ENCODE results near the gene TP53INP2. TPM values are rescaled to one million over a fixed set of nuclear protein-coding genes. Genes with fewer than 3 reads are reported as not detected.

TP53INP2 gene
- total RNA-seq, 6 experiments from 2014 or later = 5.8 to 24.1 (median 12.7) TPM

- Histone ChIP-seq H3K36me3 (no peaks in the 10 kb centered on the region), H3K27me3 (no peaks in the 10 kb centered on the region), H3K4me3 (peak overlapping the region; percentile 73 to 81 (median 73)), H3K9me3 (no peaks in the 10 kb centered on the region), H3K4me1 (peaks cover 0 to 34% (median 10%) of the 10 kb centered on the region in 4 donors), H3K27ac (peak overlapping the region; percentile 98 to 100 (median 99))
- intact Hi-C loops (cut with DNase I) = loop anchor here (10.0 kb wide), 2 partner anchors 159 to 169 kb away; no protein-coding TSS in a partner anchor
- under 1% methylated on average over 31 of the region's 38 CpGs for WGBS (ENCODE audit: insufficient coverage, low coverage, low lambda C conversion rate, missing lambda C conversion rate)
- no peak for TF ChIP-seq POLR2A (IDR thresholded peaks at IDR 0.05)
- TF ChIP-seq, protein P1, sequence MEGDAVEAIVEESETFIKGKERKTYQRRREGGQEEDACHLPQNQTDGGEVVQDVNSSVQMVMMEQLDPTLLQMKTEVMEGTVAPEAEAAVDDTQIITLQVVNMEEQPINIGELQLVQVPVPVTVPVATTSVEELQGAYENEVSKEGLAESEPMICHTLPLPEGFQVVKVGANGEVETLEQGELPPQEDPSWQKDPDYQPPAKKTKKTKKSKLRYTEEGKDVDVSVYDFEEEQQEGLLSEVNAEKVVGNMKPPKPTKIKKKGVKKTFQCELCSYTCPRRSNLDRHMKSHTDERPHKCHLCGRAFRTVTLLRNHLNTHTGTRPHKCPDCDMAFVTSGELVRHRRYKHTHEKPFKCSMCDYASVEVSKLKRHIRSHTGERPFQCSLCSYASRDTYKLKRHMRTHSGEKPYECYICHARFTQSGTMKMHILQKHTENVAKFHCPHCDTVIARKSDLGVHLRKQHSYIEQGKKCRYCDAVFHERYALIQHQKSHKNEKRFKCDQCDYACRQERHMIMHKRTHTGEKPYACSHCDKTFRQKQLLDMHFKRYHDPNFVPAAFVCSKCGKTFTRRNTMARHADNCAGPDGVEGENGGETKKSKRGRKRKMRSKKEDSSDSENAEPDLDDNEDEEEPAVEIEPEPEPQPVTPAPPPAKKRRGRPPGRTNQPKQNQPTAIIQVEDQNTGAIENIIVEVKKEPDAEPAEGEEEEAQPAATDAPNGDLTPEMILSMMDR (IDR thresholded peaks at IDR 0.05) = no peak
- DNase-seq (peak in 2 of 3 donors; percentile 29 to 58), ATAC-seq (peak; percentile 0 to 8 (median 6))
Observed at GRCh38 chr20:34703424-34704176, 544 bp upstream of the TP53INP2 start.

- peaks cover 0 to 34% (median 12%) of the 10 kb centered on the region in 4 donors for H3K4me1 ChIP-seq
- no peaks in the 10 kb centered on the region for H3K27me3 ChIP-seq
- DNase-seq (no peak), ATAC-seq (no peak)
- TF ChIP-seq POLR2A (IDR thresholded peaks at IDR 0.05) = no peak
- TF ChIP-seq, protein P1 (IDR thresholded peaks at IDR 0.05) = no peak
- peak overlapping the region; percentile 98 to 100 (median 99) for H3K27ac ChIP-seq
- no peaks in the 10 kb centered on the region for H3K36me3 ChIP-seq
- no peaks in the 10 kb centered on the region for H3K9me3 ChIP-seq
- peak overlapping the region; percentile 73 to 81 (median 73) for H3K4me3 ChIP-seq
- 23% methylated on average over 4 of the region's 5 CpGs for WGBS (ENCODE audit: insufficient coverage, low coverage, low lambda C conversion rate, missing lambda C conversion rate)
- intact Hi-C loops (cut with DNase I) = loop anchor here (10.0 kb wide), 2 partner anchors 160 to 170 kb away; no protein-coding TSS in a partner anchor
Observed at GRCh38 chr20:34705008-34705396, 858 bp downstream of the TP53INP2 start.

- ATAC-seq (peak in 1 of 4 donors; percentile 10), DNase-seq (peak in 1 of 3 donors; percentile 51)
- intact Hi-C loops (cut with DNase I) = loop anchor here (10.0 kb wide), 2 partner anchors 161 to 171 kb away; no protein-coding TSS in a partner anchor
- Histone ChIP-seq H3K4me3 (peak overlapping the region in 1 of 3 donors; percentile 73), H3K36me3 (no peaks in the 10 kb centered on the region), H3K27ac (peak overlapping the region; percentile 98 to 100 (median 99)), H3K9me3 (no peaks in the 10 kb centered on the region), H3K4me1 (peaks cover 0 to 40% (median 14%) of the 10 kb centered on the region in 4 donors), H3K27me3 (no peaks in the 10 kb centered on the region)
- 13% methylated on average over 5 of the region's 6 CpGs for WGBS (ENCODE audit: insufficient coverage, low coverage, low lambda C conversion rate, missing lambda C conversion rate)
- no peak for TF ChIP-seq POLR2A (IDR thresholded peaks at IDR 0.05)
- TF ChIP-seq, protein P1 (IDR thresholded peaks at IDR 0.05) = peak in 1 of 4 donors; percentile 10
Observed at GRCh38 chr20:34705397-34706301, 1.5 kb downstream of the TP53INP2 start.

DNA sequence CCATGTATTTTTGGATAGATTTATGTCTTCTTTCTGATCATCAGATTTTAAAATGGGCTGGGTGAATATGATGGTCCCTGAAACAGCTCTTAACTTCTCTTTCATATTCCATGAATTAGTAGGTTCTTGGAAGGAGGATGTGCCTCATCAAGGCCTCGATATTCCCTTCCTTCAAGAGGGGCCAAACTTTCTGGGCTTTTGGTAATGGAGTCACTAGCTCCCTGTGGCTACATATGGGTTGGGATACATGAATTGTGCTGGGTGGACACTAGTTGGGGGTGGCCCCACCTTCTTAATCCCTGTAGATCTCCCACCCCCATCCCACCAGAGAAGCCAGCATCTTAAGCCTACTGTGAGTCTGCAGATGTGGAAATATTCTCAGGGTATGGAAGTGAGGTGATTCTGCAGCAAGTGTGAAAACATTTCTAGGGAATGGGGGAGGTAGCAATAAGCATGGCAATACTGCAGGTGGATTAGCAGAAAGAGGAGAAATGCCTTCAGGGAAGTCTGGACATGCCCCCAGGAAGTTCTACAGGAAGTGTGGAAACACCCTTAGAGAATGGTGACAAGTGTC lies 2.2 kb downstream of the TP53INP2 start:
- TF ChIP-seq, protein P1 (IDR thresholded peaks at IDR 0.05) = no peak
- TF ChIP-seq POLR2A (IDR thresholded peaks at IDR 0.05) = no peak
- intact Hi-C loops (cut with DNase I) = loop anchor here (10.0 kb wide), 2 partner anchors 162 to 172 kb away; no protein-coding TSS in a partner anchor
- no peak for DNase-seq
- WGBS (ENCODE audit: insufficient coverage, low coverage, low lambda C conversion rate, missing lambda C conversion rate) = 100% methylated on average over 1 of the region's 1 CpG
- Histone ChIP-seq H3K4me3 (no peak overlapping the region), H3K4me1 (peaks cover 0 to 40% (median 14%) of the 10 kb centered on the region in 4 donors), H3K27ac (peak overlapping the region in 2 of 3 donors; percentile 52 to 100), H3K27me3 (no peaks in the 10 kb centered on the region), H3K9me3 (no peaks in the 10 kb centered on the region), H3K36me3 (no peaks in the 10 kb centered on the region)
- no peak for ATAC-seq
